Effector CD4-positive, alpha-beta T cell (primary cell): ENCODE measurements around the gene MBP.
A peak's percentile ranks its signal among the peaks of the same experiment; 100 is the strongest.
"Not testable (repeated sequence)": the region's sequence is repeated elsewhere in the genome, so short reads cannot be mapped to it uniquely, and the experiment has no call there.

Source experiments
- DNase-seq: peaks from one replicate; pipeline ENCODE4 v3.0.0-alpha.2; 2020

Gene MBP

GRCh38 chr18:76997951-76998808 is 134.4 kb downstream of the MBP start:
- no peak for DNase-seq

DNA sequence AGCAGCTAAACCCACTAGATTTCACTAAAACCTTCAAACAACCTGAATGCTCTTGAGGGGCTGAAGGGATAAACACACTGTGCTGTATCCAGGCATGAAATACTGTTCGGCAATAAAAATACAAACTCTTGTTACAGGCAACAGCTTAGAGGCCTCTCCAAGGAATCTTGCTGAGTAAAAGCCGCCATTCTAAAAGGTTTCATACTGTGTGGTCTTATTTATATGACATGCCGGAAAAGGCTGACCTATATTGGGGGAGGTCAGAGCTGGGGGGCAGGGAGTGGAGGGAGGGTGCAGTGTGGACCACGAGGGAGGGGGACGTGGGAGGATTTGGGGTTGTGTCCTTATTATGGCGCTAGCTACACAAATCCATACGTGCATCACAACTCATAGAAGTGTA is 136.2 kb downstream of the MBP start:
- no peak for DNase-seq

GRCh38 chr18:76995896-76996295 is 136.7 kb downstream of the MBP start:
- no peak for DNase-seq

GRCh38 chr18:76994086-76994654 is 138.4 kb downstream of the MBP start:
- no peak for DNase-seq

GRCh38 chr18:76993573-76993972 is 139.0 kb downstream of the MBP start:
- DNase-seq = no peak

GRCh38 chr18:76993085-76993382 is 139.5 kb downstream of the MBP start:
- DNase-seq = no peak

DNA sequence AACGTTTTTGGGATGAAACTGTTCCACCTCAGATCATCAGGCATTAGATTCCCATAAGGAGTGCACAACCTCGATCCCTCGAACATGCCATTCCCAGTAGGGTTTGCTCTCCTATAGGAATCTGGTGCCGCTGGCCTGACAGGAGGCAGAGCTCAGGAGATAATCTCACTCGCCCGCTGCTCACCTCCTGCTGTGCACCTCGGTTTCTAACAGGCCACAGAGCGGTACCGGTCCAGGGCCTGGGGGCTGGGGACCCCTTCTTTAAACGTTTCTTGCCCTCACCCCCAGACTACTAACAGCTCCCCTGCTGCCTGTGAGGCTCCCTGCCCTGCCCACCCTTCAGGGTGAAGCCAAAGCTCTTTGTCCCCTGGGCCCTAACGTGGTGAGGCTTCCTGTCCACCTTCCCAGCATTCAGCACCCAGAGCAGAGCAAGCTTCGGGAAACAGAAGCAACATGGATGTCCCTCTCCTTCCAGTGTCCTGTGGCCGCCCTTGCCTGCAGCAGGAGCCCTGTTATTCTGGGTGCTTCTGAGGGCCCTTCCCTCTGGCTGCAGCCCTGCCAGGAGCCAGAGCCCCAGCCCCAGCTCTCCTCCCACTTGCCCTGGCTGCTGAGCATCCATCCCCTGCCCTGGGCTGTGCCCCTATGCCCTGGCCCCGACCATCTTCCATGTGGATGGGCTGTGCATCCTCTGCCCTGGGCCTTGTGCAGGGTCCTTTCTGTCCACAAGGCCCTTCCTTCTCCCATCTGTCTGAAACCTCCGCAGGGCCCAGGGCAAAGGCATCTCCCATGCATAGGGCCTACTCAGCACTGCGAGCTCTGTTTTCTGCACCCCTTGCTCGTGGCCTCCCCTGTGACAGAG is 140.1 kb downstream of the MBP start:
- no peak for DNase-seq

DNA sequence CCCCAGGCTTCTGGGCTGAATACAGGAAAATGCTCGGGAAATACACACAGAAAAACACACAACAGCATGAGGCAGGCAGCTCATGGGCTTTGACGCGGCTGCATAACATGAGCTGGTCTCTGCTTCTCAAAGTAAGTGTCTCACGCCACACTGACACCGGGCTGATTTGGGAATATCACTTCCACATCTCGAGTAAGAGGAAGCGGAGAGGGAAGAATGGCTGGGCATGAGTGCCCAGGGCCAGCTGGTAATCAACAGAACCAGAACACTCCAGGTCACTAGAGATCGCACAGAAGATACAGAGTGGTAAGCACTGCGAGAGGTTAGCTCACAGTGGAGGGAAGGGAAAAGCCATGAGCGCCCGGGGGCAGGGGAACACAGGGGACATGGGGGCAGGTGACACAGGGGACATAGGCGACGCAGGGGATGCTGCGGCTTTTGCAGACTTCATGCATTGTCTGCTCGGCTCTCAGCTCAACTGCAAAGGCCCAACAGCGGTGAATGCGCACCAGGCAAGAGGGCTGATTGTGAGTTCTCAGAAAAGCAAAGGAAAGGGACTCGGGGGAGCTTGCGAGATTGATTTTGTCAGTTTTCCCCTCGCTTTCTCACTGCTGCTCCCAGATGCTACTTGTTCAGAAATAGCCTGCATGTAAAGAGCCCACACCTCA is 141.4 kb downstream of the MBP start:
- DNase-seq = no peak

DNA sequence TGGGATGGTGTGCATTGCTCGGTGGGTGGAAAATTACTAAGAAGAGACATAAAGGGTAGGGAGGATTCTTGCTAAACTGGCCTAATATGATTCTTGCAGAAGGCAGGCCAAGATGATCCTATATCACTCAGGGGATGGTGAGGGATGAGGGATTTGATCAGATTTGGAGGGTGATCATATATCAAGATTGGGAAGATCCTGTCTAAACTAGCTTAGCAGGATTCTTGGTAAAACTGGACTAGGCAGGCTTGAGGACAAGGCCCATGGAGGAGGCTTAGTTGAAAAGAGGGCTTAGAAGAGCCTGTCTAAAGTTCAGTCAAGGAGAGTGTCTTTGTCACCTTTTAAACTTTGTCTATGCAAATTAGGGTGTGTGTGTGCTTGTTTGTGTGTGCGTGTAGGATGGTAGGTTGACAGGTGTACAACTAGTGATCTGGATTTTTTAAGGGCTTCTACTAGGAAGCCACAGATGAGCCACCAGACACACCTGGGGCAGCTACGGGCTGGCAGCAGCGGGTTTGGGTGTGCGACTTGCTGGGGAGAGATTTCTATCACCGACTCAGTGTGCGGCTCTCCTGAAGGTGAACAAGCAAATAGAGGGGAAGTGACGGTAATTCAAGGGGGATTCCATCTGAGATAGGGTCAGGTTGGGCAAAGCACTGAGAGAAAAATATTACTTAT is 142.1 kb downstream of the MBP start:
- DNase-seq = not testable (repeated sequence)

GRCh38 chr18:76989647-76990190 is 142.9 kb downstream of the MBP start:
- no peak for DNase-seq

GRCh38 chr18:76988827-76989646 is 143.5 kb downstream of the MBP start:
- DNase-seq = no peak

GRCh38 chr18:76988031-76988826 is 144.4 kb downstream of the MBP start:
- no peak for DNase-seq

- DNase-seq = no peak
Observed at GRCh38 chr18:76986406-76986805, 146.2 kb downstream of the MBP start.

DNA sequence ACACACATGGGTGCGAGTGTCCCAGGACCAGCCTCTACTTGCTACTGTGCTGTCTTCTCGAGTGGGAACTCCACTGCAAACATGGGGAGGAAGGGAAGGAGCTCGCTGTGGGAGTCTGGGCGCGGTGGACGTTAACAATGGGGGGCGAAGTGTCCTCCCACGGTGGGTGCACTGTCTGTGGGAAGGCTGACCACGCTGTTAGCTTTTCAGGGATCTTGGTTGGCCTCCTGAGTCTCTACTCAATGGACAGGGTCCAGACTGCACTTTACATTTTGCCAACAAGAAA is 146.7 kb downstream of the MBP start:
- DNase-seq = no peak

- DNase-seq = no peak
Observed at GRCh38 chr18:76985156-76985950, 147.2 kb downstream of the MBP start.

DNA sequence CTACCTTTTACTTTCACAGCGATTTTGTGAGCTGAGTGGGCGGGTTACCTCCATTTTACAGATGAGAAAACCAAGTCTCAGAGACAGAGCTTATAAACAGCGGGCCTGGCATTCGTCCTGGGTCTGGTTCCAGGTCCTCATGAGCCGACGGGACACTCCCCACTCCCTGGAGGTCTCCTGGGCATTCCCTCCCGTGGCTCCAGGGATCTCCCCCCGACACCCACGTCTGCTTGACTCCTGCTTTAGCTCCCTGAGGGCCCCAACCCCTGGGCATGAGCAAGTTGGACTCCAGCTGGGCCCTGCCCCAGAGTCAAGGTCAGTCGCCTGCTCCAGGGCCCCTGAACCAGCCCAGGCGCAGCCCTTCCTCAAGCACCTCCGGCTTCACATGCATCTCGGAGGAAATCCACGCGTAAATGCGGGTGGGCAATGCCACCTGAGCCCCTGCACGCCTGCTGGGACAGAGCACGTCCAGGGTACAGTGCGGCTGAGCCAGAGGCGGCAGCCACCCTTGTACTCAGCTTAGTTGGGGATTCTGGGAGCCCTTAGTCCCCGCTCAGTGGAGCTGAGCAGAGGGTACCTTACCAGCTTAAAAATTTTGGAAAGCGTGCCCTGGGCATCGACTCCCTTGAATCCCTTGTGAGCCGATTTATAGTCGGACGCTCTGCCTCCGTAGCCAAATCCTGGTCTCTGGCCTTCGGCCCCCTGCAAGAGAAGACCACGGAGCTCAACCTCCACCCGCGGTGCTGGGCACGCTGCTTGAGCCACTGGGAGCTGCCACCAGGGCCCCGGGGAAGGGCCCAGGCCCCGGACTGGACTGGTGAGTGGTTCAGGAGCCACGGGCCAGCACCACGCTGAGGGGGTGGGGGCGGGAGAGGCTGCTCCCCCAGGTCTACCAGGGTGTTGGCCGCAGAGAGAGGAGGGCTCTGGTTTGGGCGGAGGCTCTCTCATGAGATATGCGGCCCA is 148.1 kb downstream of the MBP start:
- no peak for DNase-seq

DNA sequence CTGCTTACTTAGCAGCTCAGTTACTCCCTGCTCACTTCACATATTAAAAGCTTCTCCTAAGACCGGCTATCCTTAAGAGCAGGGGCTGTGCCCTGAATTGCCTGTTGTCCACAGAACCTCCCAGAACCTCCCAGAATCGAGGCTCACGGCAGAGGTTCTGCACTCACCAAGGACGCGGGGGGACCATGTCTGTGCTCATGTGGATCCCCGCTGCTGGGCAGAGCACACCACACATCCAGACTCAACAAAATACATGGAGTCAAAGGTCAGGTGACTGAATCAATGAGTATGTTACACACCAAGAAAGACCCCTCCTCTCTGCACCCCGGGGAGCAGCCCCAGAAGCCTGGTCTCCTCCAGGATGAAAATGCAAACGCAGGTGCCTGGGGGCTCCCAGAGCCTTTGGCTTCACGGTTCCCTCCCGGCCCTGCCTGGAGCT is 149.0 kb downstream of the MBP start:
- DNase-seq = no peak

DNA sequence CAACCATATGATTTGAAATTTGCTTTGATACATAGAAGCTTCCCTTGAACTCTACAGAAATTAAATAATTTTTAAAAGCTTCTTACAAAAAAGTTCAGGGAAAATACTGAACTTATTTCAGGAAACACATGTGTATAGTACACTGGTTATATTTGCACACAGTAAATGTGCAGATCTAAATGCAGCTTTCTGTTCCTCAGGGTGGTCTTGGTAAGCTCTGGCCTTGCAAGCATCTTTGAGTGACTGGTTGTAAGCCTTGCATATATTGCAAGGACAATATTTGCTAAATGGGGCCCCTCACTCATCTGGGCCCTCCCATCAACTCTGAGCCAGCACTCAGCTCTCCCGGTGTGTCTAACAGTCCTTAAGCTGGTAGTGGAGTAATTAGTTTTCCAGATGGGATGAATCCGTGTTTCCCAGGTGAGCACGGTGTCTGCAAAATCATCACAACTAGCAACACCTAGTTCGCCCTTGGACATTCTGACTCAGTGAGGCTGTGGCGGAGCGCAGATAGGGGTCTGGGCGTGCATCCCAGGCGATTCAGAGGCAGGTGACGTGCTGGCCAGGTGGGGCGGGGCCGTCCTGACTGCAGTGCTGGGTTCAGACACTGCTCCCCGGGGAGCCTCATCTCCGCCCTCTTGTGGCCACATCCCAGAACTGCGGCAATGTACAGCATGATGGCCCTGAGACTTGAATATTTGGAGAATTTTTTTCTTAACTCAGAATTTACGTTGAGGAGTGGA is 149.6 kb downstream of the MBP start:
- peak; percentile 79 for DNase-seq
